Measurements from ENCODE around the gene DNASE2B. TPM values are rescaled to one million over a fixed set of nuclear protein-coding genes. Genes with fewer than 3 reads are reported as not detected.

The DNASE2B gene
- total and polyA plus RNA-seq, 2 experiments from 2014 or later = not detected

- Histone ChIP-seq H2AFZ (no peak overlapping the region), H3K9me3 (ENCODE audit: low read depth) (no peaks in the 10 kb centered on the region), H3K4me2 (no peak overlapping the region), H3K36me3 (replicated peaks; ENCODE audit: insufficient read depth, low read depth) (no peaks in the 10 kb centered on the region), H4K20me1 (ENCODE audit: insufficient read depth, poor library complexity, severe bottlenecking) (no peaks in the 10 kb centered on the region), H3K27me3 (no peaks in the 10 kb centered on the region), H3K79me2 (no peaks in the 10 kb centered on the region), H3K4me3 (no peak overlapping the region), H3K4me1 (ENCODE audit: insufficient read depth) (peaks cover 4% of the 10 kb centered on the region), H3K27ac (no peak overlapping the region), H3K9me2 (replicated peaks; ENCODE audit: insufficient read depth) (no peaks in the 10 kb centered on the region)
- TF ChIP-seq EZH2 (IDR thresholded peaks at IDR 0.05; ENCODE audit: borderline replicate concordance) = no peak
- no peak for TF ChIP-seq EZH2phosphoT487 (IDR thresholded peaks at IDR 0.05; ENCODE audit: low read depth, severe bottlenecking, unreplicated experiment)
- TF ChIP-seq CTCF (IDR thresholded peaks at IDR 0.05; ENCODE audit: poor library complexity) = no peak
- WGBS (ENCODE audit: low lambda C conversion rate, missing lambda C conversion rate) = 77% methylated on average over 5 of the region's 5 CpGs
- DNase-seq (ENCODE audit: low spot score) = no peak
These were observed 35.3 kb upstream of the DNASE2B start for GRCh38 chr1:84363019-84363418.

- WGBS (ENCODE audit: low lambda C conversion rate, missing lambda C conversion rate) = 94% methylated on average over 5 of the region's 5 CpGs
- H4K20me1 ChIP-seq (ENCODE audit: insufficient read depth, poor library complexity, severe bottlenecking) = no peaks in the 10 kb centered on the region
- no peak for DNase-seq (ENCODE audit: low spot score)
- no peak overlapping the region for H3K4me2 ChIP-seq
- TF ChIP-seq EZH2 (IDR thresholded peaks at IDR 0.05; ENCODE audit: borderline replicate concordance) (no peak), EZH2phosphoT487 (IDR thresholded peaks at IDR 0.05; ENCODE audit: low read depth, severe bottlenecking, unreplicated experiment) (no peak), CTCF (IDR thresholded peaks at IDR 0.05; ENCODE audit: poor library complexity) (no peak)
- H3K79me2 ChIP-seq = no peaks in the 10 kb centered on the region
- no peaks in the 10 kb centered on the region for H3K27me3 ChIP-seq
- H3K4me3 ChIP-seq = no peak overlapping the region
- no peaks in the 10 kb centered on the region for H3K9me2 ChIP-seq (replicated peaks; ENCODE audit: insufficient read depth)
- no peak overlapping the region for H2AFZ ChIP-seq
- H3K27ac ChIP-seq = no peak overlapping the region
- peaks cover 4% of the 10 kb centered on the region for H3K4me1 ChIP-seq (ENCODE audit: insufficient read depth)
- H3K36me3 ChIP-seq (replicated peaks; ENCODE audit: insufficient read depth, low read depth) = no peaks in the 10 kb centered on the region
- no peaks in the 10 kb centered on the region for H3K9me3 ChIP-seq (ENCODE audit: low read depth)
These were observed 34.7 kb upstream of the DNASE2B start for GRCh38 chr1:84363622-84364021.

- TF ChIP-seq EZH2 (IDR thresholded peaks at IDR 0.05; ENCODE audit: borderline replicate concordance) (no peak), CTCF (IDR thresholded peaks at IDR 0.05; ENCODE audit: poor library complexity) (no peak), EZH2phosphoT487 (IDR thresholded peaks at IDR 0.05; ENCODE audit: low read depth, severe bottlenecking, unreplicated experiment) (no peak)
- Histone ChIP-seq H3K27ac (peak overlapping the region; percentile 83), H3K4me2 (no peak overlapping the region), H3K4me3 (no peak overlapping the region), H4K20me1 (ENCODE audit: insufficient read depth, poor library complexity, severe bottlenecking) (no peaks in the 10 kb centered on the region), H3K79me2 (no peaks in the 10 kb centered on the region), H3K4me1 (ENCODE audit: insufficient read depth) (peaks cover 4% of the 10 kb centered on the region), H3K36me3 (replicated peaks; ENCODE audit: insufficient read depth, low read depth) (no peaks in the 10 kb centered on the region), H3K9me3 (ENCODE audit: low read depth) (no peaks in the 10 kb centered on the region), H3K9me2 (replicated peaks; ENCODE audit: insufficient read depth) (no peaks in the 10 kb centered on the region), H3K27me3 (no peaks in the 10 kb centered on the region), H2AFZ (no peak overlapping the region)
- peak; percentile 64 for DNase-seq (ENCODE audit: low spot score)
- WGBS (ENCODE audit: low lambda C conversion rate, missing lambda C conversion rate) = 43% methylated on average over 3 of the region's 3 CpGs
These were observed 32.8 kb upstream of the DNASE2B start for GRCh38 chr1:84365225-84366221.
